HepG2 (cell line): Measurements from ENCODE around the gene P2RY2. TPM values are rescaled to one million over a fixed set of nuclear protein-coding genes. Genes with fewer than 3 reads are reported as not detected.

Experiments used
- ATAC-seq: fragments of 200-7000 bp; cut with Tn5 transposase; 3 replicates; pipeline ENCODE4 v1.9.1; 2020; ENCODE audit warnings: mild to moderate bottlenecking, moderate library complexity
- BruUV-seq: library from RNA; stranded (reverse); fragments of 400-500 nt; replicated peaks from 2 replicates; lab custom pipeline; 2021; lab: Mats Ljungman, UMichigan
- CTCF ChIA-PET: fragments of 300-600 bp; formaldehyde crosslinking; extraction: SDS; loops from one replicate; lab custom pipeline; 2021; ENCODE audit warnings: low total read pairs, inconsistent platforms, low intra/inter-chr PET ratio; lab: Yijun Ruan, JAX
- POLR2A ChIA-PET: fragments of 350-600 bp; sonication (Branson Sonifier 250); formaldehyde crosslinking; loops from one replicate; lab custom pipeline; 2020; ENCODE audit warnings: antibody characterized with exemption, inconsistent platforms; lab: Yijun Ruan, JAX
- DNase-seq: peaks from one replicate; pipeline ENCODE4 v3.0.0-alpha.2; 2015; ENCODE audit warnings: low spot score
- FAIRE-seq: peaks from 3 replicates; lab custom pipeline; 2011; peaks lifted over from hg19 to GRCh38; lab: Jason Lieb, UNC
- H2AFZ ChIP-seq: one replicate; pipeline ENCODE4 v1.6.1; 2011; ENCODE audit warnings: low read length, inconsistent platforms
- H3K27ac ChIP-seq: fragments of 300-600 bp; 3 replicates; pipeline ENCODE4 v1.8.0; 2011; ENCODE audit warnings: mixed run types, mild to moderate bottlenecking, mixed read lengths, low read length, inconsistent platforms; ENCODE audit not compliant: insufficient read depth; ENCODE audit errors: extremely low read length
- H3K27me3 ChIP-seq, 2 experiments: fragments of 200-600 bp in 1 of 2; 2 replicates in 1 of 2; 3 replicates in 1 of 2; pipeline versions ENCODE4 v1.6.0 to v1.8.0; 2011; ENCODE audit warnings: low read length in 2 of 2, mild to moderate bottlenecking in 2 of 2, moderate library complexity in 2 of 2, inconsistent platforms in 1 of 2; ENCODE audit not compliant: insufficient read depth in 2 of 2, control insufficient read depth in 1 of 2
- H3K36me3 ChIP-seq, 2 experiments: fragments of 200-600 bp in 1 of 2; replicated peaks in 1 of 2; 2 replicates in 1 of 2; 3 replicates in 1 of 2; pipeline versions ENCODE4 v1.5.1 to v1.8.0; 2011; ENCODE audit warnings: low read length in 2 of 2, inconsistent platforms in 1 of 2; ENCODE audit not compliant: insufficient read depth in 2 of 2, control insufficient read depth in 1 of 2
- H3K4me1 ChIP-seq: 2 replicates; pipeline ENCODE4 v1.5.1; 2012; ENCODE audit warnings: low read length, inconsistent platforms; ENCODE audit not compliant: insufficient read depth
- H3K4me2 ChIP-seq: 2 replicates; pipeline ENCODE4 v1.6.0; 2011; ENCODE audit warnings: low read depth, low read length, inconsistent platforms
- H3K4me3 ChIP-seq, 3 experiments: fragments of 200-600 bp in 1 of 3; sonication (generic), shearing (Covaris generic) in 1 of 3; replicated peaks in 1 of 3; 2 replicates each; pipeline ENCODE4 v1.5.1; 2011 to 2016; ENCODE audit warnings: low read length in 3 of 3, inconsistent platforms in 2 of 3, low read depth in 2 of 3, mild to moderate bottlenecking in 2 of 3, control low read depth in 1 of 3, mixed read lengths in 1 of 3; ENCODE audit not compliant: insufficient read depth in 1 of 3
- H3K79me2 ChIP-seq: one replicate; pipeline ENCODE4 v1.6.1; 2011; ENCODE audit warnings: low read length, inconsistent platforms; ENCODE audit not compliant: insufficient read depth
- H3K9ac ChIP-seq: 2 replicates; pipeline ENCODE4 v1.6.0; 2011; ENCODE audit warnings: mild to moderate bottlenecking, low read depth, low read length, inconsistent platforms; ENCODE audit not compliant: insufficient read depth
- H3K9me3 ChIP-seq: 2 replicates; pipeline ENCODE4 v1.5.1; 2012; ENCODE audit warnings: mild to moderate bottlenecking, low read length
- H4K20me1 ChIP-seq: 2 replicates; pipeline ENCODE4 v1.6.0; 2011; ENCODE audit warnings: inconsistent platforms, mild to moderate bottlenecking, low read length, moderate library complexity; ENCODE audit not compliant: insufficient read depth
- CEBPB ChIP-seq: IDR thresholded peaks from 2 replicates; pipeline ENCODE4 v1.6.1; 2011; ENCODE audit warnings: low read depth, low read length, improper control_type of control experiment, borderline replicate concordance
- HOXA3 ChIP-seq: sonication (generic); formaldehyde crosslinking; IDR thresholded peaks from 2 replicates; pipeline ENCODE4 v1.5.0; 2020; ENCODE audit warnings: missing genetic modification reagents
- KLF6 ChIP-seq: IDR thresholded peaks from 2 replicates; pipeline ENCODE4 v1.8.0; 2016; ENCODE audit warnings: missing biosample characterization, missing genetic modification reagents
- SCMH1 ChIP-seq: sonication (generic); formaldehyde crosslinking; IDR thresholded peaks from 2 replicates; pipeline ENCODE4 v1.9.0; 2021; ENCODE audit warnings: missing genetic modification reagents, mild to moderate bottlenecking, borderline replicate concordance
- TOE1 ChIP-seq: sonication (generic); formaldehyde crosslinking; IDR thresholded peaks from 2 replicates; pipeline ENCODE4 v1.4.0; 2020; ENCODE audit warnings: mild to moderate bottlenecking, missing genetic modification reagents
- TSC22D2 ChIP-seq: sonication (generic); formaldehyde crosslinking; IDR thresholded peaks from 2 replicates; pipeline ENCODE4 v1.5.1; 2020; ENCODE audit warnings: missing genetic modification reagents, mild to moderate bottlenecking, borderline replicate concordance
- ZNF441 ChIP-seq: sonication (generic); formaldehyde crosslinking; IDR thresholded peaks from 2 replicates; pipeline ENCODE4 v1.7.0; 2021; ENCODE audit warnings: missing genetic modification reagents, borderline replicate concordance
- WGBS: methylation state at CpG from one replicate; pipeline ENCODE4 v1.1.6; 2017; ENCODE audit warnings: low lambda C conversion rate; 5-methylcytosine and 5-hydroxymethylcytosine counted together
- in situ Hi-C: cut with HindIII; loops from 2 replicates; pipeline ENCODE4 v1.10.0; 2017; ENCODE audit warnings: low pct_unique_long_range_greater_than_20kb; ENCODE audit not compliant: extremely low pct_ligation_motif_present
- intact Hi-C: fragments of 100-400 bp; cut with micrococcal nuclease; formaldehyde crosslinking; loops from one replicate; pipeline ENCODE4 v1.10.0; 2022; ENCODE audit not compliant: unreplicated experiment
- polyA plus RNA-seq, 8 experiments: library from polyadenylated mRNA; depleted of rRNA in 3 of 8; stranded (reverse) in 7 of 8; unstranded in 1 of 8; fragments of >200 nt; fragmentation: Illumina TruSeq in 4 of 8; extraction: Trizol in 4 of 8; gene quantifications; 2 replicates each; pipeline versions ENCODE4 v1.2.1 to v1.2.3, GENCODE V29; 2011 to 2016; ENCODE audit warnings: low read depth in 4 of 8, missing spikeins in 1 of 8, mixed read lengths in 1 of 8; ENCODE audit not compliant: insufficient read depth in 1 of 8
- total RNA-seq, 5 experiments: library from RNA; depleted of rRNA; stranded (reverse); fragments of >200 nt; fragmentation: Illumina TruSeq; extraction: Trizol; gene quantifications; 2 replicates each; pipeline ENCODE4 v1.2.3, GENCODE V29; 2016; ENCODE audit warnings: low read depth in 1 of 5
- TF ChIP-seq, protein P1 (sequence below): sonication (generic); formaldehyde crosslinking; IDR thresholded peaks from 2 replicates; pipeline ENCODE4 v1.5.0; 2020; ENCODE audit warnings: missing genetic modification reagents
- TF ChIP-seq, protein P2 (sequence below): sonication (generic); formaldehyde crosslinking; IDR thresholded peaks from 2 replicates; pipeline ENCODE4 v1.4.0; 2020; ENCODE audit warnings: mild to moderate bottlenecking, missing genetic modification reagents
- TF ChIP-seq, protein P3 (sequence below): sonication (generic); formaldehyde crosslinking; IDR thresholded peaks from 2 replicates; pipeline ENCODE4 v1.4.0; 2020; ENCODE audit warnings: missing genetic modification reagents

P2RY2 gene
- total and polyA plus RNA-seq, 2 of the 13 experiments (the other 11 are each of a cell fraction or from before 2014, with no cell fraction given), result 0.95 to 3.1 TPM

DNA sequence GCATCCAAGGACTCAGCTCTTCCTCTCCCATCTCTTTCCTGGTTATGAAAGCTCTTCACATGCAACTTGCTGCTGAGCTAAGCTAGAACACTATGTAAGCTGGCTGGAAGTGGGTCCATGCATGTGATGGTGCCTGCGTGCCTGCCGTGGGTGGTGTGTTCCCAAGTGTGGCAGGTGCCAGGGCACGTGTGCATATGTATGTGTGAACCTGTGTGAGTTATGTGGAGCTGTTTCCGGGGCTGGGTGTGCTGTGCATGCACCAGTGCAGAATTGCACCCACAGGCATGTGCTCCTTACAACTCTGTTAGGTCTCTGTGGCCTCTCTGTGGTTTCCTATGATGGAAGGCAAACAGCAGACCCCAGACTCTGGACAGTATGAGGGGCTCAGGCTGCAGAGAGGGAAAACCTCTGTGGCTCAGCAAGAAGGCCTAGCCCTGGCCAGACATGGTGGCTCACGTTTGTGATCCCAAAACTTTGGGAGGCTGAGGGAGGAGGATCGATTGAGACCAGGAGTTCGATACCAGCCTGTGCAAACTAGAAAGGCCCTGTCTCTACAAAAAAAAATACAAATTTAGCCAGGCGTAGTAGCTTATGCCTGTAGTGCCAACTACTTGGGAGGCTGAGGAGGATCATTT, 49.9 kb downstream of the P2RY2 start:
- CTCF ChIA-PET, result no interaction called here
- FAIRE-seq (no peak), ATAC-seq (no peak)
- Histone ChIP-seq H3K27me3 (peaks cover 8 to 77% of the 10 kb centered on the region in 2 experiments; a peak in 4 of 5 replicates), H4K20me1 (no peaks in the 10 kb centered on the region), H3K36me3 (no peaks in the 10 kb centered on the region), H3K4me2 (no peak overlapping the region), H3K4me3 (no peak overlapping the region), H2AFZ (no peak overlapping the region), H3K9me3 (no peaks in the 10 kb centered on the region), H3K4me1 (peaks cover 47% of the 10 kb centered on the region)
- POLR2A ChIA-PET, result interaction anchor here (1.2 kb wide), 1 partner anchor 41 kb away, joined by 3 read pairs; no protein-coding TSS in a partner anchor
- intact Hi-C loops, result no loop called here
- in situ Hi-C loops, result no loop called here
- BruUV-seq, result no TSS peak
- WGBS, result 39% methylated on average over 8 of the region's 8 CpGs
- TF ChIP-seq, protein P1, sequence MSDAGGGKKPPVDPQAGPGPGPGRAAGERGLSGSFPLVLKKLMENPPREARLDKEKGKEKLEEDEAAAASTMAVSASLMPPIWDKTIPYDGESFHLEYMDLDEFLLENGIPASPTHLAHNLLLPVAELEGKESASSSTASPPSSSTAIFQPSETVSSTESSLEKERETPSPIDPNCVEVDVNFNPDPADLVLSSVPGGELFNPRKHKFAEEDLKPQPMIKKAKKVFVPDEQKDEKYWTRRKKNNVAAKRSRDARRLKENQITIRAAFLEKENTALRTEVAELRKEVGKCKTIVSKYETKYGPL, result no peak
- no peak for TF ChIP-seq SCMH1
- TF ChIP-seq CEBPB, result no peak
- TF ChIP-seq TOE1 (CRISPR knock-in tag), result no peak
- no peak for TF ChIP-seq TSC22D2 (CRISPR knock-in tag)
- TF ChIP-seq KLF6, result no peak
- TF ChIP-seq HOXA3 (CRISPR knock-in tag), result no peak
- TF ChIP-seq, protein P2, sequence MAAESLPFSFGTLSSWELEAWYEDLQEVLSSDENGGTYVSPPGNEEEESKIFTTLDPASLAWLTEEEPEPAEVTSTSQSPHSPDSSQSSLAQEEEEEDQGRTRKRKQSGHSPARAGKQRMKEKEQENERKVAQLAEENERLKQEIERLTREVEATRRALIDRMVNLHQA (CRISPR knock-in tag), result no peak
- TF ChIP-seq ZNF441 (CRISPR knock-in tag), result no peak
- TF ChIP-seq, protein P3, sequence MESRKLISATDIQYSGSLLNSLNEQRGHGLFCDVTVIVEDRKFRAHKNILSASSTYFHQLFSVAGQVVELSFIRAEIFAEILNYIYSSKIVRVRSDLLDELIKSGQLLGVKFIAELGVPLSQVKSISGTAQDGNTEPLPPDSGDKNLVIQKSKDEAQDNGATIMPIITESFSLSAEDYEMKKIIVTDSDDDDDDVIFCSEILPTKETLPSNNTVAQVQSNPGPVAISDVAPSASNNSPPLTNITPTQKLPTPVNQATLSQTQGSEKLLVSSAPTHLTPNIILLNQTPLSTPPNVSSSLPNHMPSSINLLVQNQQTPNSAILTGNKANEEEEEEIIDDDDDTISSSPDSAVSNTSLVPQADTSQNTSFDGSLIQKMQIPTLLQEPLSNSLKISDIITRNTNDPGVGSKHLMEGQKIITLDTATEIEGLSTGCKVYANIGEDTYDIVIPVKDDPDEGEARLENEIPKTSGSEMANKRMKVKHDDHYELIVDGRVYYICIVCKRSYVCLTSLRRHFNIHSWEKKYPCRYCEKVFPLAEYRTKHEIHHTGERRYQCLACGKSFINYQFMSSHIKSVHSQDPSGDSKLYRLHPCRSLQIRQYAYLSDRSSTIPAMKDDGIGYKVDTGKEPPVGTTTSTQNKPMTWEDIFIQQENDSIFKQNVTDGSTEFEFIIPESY (CRISPR knock-in tag), result no peak
- TF ChIP-seq, all 625 proteins: peak for 0
- DNase-seq, result no peak
- no peak overlapping the region for H3K27ac ChIP-seq
- no peak overlapping the region for H3K9ac ChIP-seq
- H3K79me2 ChIP-seq, result no peaks in the 10 kb centered on the region
